GM18505 (cell line): ENCODE measurements around the gene PRICKLE4.

Source experiments
- ATAC-seq: cut with Tn5 transposase; IDR thresholded peaks from one replicate; pipeline ENCODE4 v1.9.1; 2021; ENCODE audit not compliant: unreplicated experiment
- POLR2A ChIP-seq: IDR thresholded peaks from 4 replicates; pipeline ENCODE4 v1.6.1; 2011; ENCODE audit warnings: borderline replicate concordance; ENCODE audit not compliant: insufficient read depth, insufficient read length; ENCODE audit errors: extremely low read depth

PRICKLE4 gene

DNA sequence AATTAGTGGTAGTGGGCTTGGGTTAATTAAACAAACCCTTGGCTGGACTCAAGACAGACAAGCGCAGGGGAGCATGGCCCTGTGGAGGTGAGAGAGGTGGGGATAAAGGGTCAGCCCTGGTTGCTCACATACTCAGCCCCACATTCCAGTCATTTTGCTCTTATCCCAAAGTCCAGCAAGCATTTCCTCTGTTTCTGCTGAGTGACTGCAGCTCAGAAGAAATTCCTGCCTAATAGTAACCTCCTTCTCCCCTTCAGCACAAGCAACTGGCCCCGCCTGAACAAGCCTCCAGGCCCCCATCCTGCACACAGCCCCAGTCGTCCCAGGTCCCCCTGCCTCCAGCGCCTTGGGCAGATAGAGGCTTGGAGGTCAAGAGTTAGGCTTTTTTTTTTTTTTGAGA lies 41.5 kb upstream of the PRICKLE4 start:
- TF ChIP-seq POLR2A, result no peak
- ATAC-seq, result no peak

- ATAC-seq, result no peak
- no peak for TF ChIP-seq POLR2A
Measured at GRCh38 chr6:41740366-41741162, 40.0 kb upstream of the PRICKLE4 start.

DNA sequence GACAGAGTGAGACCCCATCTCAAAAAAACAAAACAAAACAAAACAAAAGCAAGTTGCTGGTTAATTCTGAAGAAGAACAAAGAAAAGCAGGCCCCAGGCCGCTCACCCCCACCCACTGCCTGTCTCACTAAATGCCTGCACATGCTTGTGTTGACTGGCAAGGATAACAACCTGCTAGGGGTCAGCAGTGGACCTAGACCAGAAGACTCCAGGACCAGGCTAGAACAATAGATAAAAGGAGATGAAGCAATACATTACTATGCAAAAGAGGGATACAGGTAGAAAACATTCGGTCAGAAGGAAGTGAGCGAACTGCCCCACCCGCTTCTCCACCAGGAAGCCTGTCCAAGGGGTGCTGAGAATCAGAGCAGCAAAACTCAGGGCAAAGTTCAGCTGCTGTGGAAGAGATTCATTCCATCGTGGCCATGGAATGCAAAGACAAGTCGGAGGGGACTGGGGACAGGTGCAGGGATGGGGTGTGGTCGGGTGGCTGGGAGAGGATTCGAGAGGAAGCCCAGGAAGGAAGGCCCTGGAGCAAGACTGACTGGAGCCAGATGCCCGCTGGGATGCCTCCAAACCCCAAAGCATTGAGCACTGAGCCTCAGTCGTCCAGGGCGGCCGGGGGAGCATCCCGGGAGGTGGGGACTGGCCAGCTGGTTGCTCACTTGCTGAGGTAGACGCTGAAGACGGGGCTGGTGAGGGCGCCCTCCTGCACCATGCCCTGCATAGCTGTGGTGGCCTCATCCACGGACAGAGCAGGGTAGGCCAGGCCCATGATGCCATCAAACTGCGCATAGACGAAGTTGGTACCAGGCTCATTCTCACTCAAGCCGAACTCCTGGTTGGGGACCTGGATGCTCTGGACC lies 38.7 kb upstream of the PRICKLE4 start:
- no peak for TF ChIP-seq POLR2A
- ATAC-seq, result no peak

GRCh38 chr6:41743406-41744235 lies 37.0 kb upstream of the PRICKLE4 start:
- no peak for ATAC-seq
- no peak for TF ChIP-seq POLR2A

- TF ChIP-seq POLR2A, result no peak
- no peak for ATAC-seq
Measured at GRCh38 chr6:41744236-41744787, 36.3 kb upstream of the PRICKLE4 start.

GRCh38 chr6:41746107-41746506 lies 34.5 kb upstream of the PRICKLE4 start:
- ATAC-seq, result no peak
- no peak for TF ChIP-seq POLR2A

GRCh38 chr6:41747256-41748101 lies 33.1 kb upstream of the PRICKLE4 start, which contains the start of gene PGC:
PGC (minus strand) TSS chr6:41747397; CDS start chr6:41747334, 63 bp downstream.
- TF ChIP-seq POLR2A, result no peak
- ATAC-seq, result no peak

DNA sequence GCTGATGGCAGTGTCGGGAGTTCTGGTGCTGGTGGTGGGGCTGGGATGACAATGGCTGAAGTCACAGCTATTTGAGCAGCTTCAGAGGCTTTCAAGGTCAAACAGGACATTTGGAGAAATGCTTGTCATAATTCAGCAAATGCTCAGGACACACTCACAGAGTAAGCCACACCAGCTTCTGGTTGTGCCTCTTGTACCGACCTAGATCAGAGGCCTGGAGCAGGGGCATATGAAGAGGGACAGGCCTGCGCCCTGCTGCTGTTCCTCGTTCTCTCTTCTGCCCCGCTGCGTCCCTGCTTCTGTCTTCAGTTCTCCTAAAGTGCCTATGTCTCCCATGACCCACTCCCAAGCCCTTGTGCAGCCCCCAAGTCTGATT lies 32.5 kb upstream of the PRICKLE4 start:
- no peak for ATAC-seq
- TF ChIP-seq POLR2A, result no peak

- no peak for ATAC-seq
- TF ChIP-seq POLR2A, result no peak
Measured at GRCh38 chr6:41748542-41748941, 32.0 kb upstream of the PRICKLE4 start.

- TF ChIP-seq POLR2A, result no peak
- no peak for ATAC-seq
Measured at GRCh38 chr6:41750374-41750773, 30.2 kb upstream of the PRICKLE4 start.

GRCh38 chr6:41755895-41756294 lies 24.7 kb upstream of the PRICKLE4 start:
- TF ChIP-seq POLR2A, result no peak
- no peak for ATAC-seq

DNA sequence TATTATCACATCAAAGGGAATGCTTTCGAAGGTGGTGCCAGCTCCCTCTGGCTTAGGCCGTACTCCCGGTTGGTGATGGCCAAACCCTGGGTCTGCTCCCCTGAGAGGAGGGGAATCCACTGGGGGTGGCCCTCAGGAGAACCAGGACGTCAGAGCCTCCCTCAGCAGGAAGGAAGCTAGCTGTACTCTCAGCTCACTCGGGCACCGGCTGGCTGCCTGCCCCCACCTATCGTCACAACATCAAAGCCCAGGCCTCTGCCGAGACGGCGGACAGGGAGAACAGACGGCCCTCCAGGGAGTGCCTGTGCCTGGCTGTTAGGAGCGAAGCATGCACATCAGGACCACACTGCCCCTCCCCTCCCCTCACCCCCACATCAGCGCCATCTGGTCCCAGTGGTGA lies 24.2 kb upstream of the PRICKLE4 start:
- TF ChIP-seq POLR2A, result no peak
- no peak for ATAC-seq

- no peak for TF ChIP-seq POLR2A
- no peak for ATAC-seq
Measured at GRCh38 chr6:41757271-41757670, 23.3 kb upstream of the PRICKLE4 start.
